K562 (cell line): ENCODE data around the gene PPP1R1C. TPM values are rescaled to one million over a fixed set of nuclear protein-coding genes. Genes with fewer than 3 reads are reported as not detected.

ENCODE experiments used
- ATAC-seq: fragments of 200-7000 bp; cut with Tn5 transposase; 3 replicates; pipeline ENCODE4 v1.9.1; 2020; ENCODE audit warnings: moderate library complexity
- BruUV-seq: library from RNA; stranded (reverse); fragments of 400-500 nt; replicated peaks from 2 replicates; lab custom pipeline; 2021; lab: Mats Ljungman, UMichigan
- CTCF ChIA-PET: fragments of 300-600 bp; formaldehyde crosslinking; extraction: SDS; loops from one replicate; lab custom pipeline; 2021; ENCODE audit warnings: low intra/inter-chr PET ratio; lab: Yijun Ruan, JAX
- POLR2A ChIA-PET: fragments of 300-600, 350-650 bp; sonication (Branson Sonifier 250); formaldehyde crosslinking; extraction: SDS; loops from one replicate; lab custom pipeline; 2021; ENCODE audit warnings: antibody characterized with exemption, inconsistent platforms; lab: Yijun Ruan, JAX
- DNase-seq, 4 experiments: peaks; one replicate each; pipeline versions ENCODE4 v3.0.0 to v3.0.0-alpha.2; 2011 to 2018; ENCODE audit warnings: low spot score in 3 of 4, mixed read lengths in 3 of 4; ENCODE audit errors: extremely low read depth in 1 of 4
- FAIRE-seq: peaks from 2 replicates; lab custom pipeline; 2011; peaks lifted over from hg19 to GRCh38; lab: Jason Lieb, UNC
- H2AFZ ChIP-seq: 2 replicates; pipeline ENCODE4 v1.6.0; 2011; ENCODE audit warnings: low read depth, low read length, control low read depth, inconsistent platforms
- H3K27ac ChIP-seq: fragments of 200-600 bp; 3 replicates; pipeline ENCODE4 v1.8.0; 2011; ENCODE audit warnings: low read depth, mild to moderate bottlenecking, control low read depth, inconsistent platforms, low read length, moderate library complexity, mixed read lengths; ENCODE audit errors: extremely low read depth
- H3K27me3 ChIP-seq, 2 experiments: fragments of 300-600 bp in 1 of 2; 2 replicates in 1 of 2; 3 replicates in 1 of 2; pipeline versions ENCODE4 v1.6.0 to v1.8.0; 2011; ENCODE audit warnings: inconsistent platforms in 2 of 2, low read length in 2 of 2, mild to moderate bottlenecking in 1 of 2, mixed read lengths in 1 of 2, moderate library complexity in 1 of 2; ENCODE audit not compliant: control insufficient read depth in 2 of 2, insufficient read depth in 2 of 2
- H3K36me3 ChIP-seq: fragments of 300-600 bp; 3 replicates; pipeline ENCODE4 v1.8.0; 2011; ENCODE audit warnings: mild to moderate bottlenecking, low read length, inconsistent platforms; ENCODE audit not compliant: control insufficient read depth, insufficient read depth
- H3K4me1 ChIP-seq, 2 experiments: fragments of 200-600 bp in 1 of 2; replicated peaks in 1 of 2; 2 replicates in 1 of 2; 3 replicates in 1 of 2; pipeline versions ENCODE4 v1.5.1 to v1.8.0; 2011; ENCODE audit warnings: inconsistent platforms in 2 of 2, low read length in 2 of 2, mild to moderate bottlenecking in 1 of 2, mixed read lengths in 1 of 2, moderate library complexity in 1 of 2; ENCODE audit not compliant: control insufficient read depth in 2 of 2, insufficient read depth in 2 of 2
- H3K4me2 ChIP-seq: 2 replicates; pipeline ENCODE4 v1.6.1; 2011; ENCODE audit warnings: low read length, control low read depth, inconsistent platforms, mixed read lengths; ENCODE audit not compliant: insufficient read depth
- H3K4me3 ChIP-seq: fragments of 200-600 bp; sonication (generic), shearing (Covaris generic); 2 replicates; pipeline ENCODE4 v1.5.1; 2016; ENCODE audit warnings: control low read depth, inconsistent platforms
- H3K79me2 ChIP-seq: fragments of 200-600 bp; 3 replicates; pipeline ENCODE4 v1.8.0; 2011; ENCODE audit warnings: low read length, inconsistent platforms; ENCODE audit not compliant: control insufficient read depth, insufficient read depth
- H3K9ac ChIP-seq, 2 experiments: 2 replicates each; pipeline versions ENCODE4 v1.6.0 to v1.6.1; 2011; ENCODE audit warnings: low read depth in 2 of 2, low read length in 2 of 2, control low read depth in 1 of 2, inconsistent platforms in 1 of 2, mild to moderate bottlenecking in 1 of 2, mixed read lengths in 1 of 2; ENCODE audit not compliant: insufficient read depth in 1 of 2
- H3K9me1 ChIP-seq: one replicate; pipeline ENCODE4 v1.6.0; 2011; ENCODE audit warnings: inconsistent platforms, mild to moderate bottlenecking, low read length, moderate library complexity; ENCODE audit not compliant: control insufficient read depth, insufficient read depth
- H3K9me3 ChIP-seq: replicated peaks from 2 replicates; pipeline ENCODE4 v1.5.1; 2011; ENCODE audit warnings: low read depth, low read length, inconsistent platforms; ENCODE audit not compliant: control insufficient read depth, insufficient read depth
- H4K20me1 ChIP-seq: replicated peaks from 2 replicates; pipeline ENCODE4 v1.6.1; 2011; ENCODE audit warnings: low read length, inconsistent platforms, mixed read lengths; ENCODE audit not compliant: control insufficient read depth, insufficient read depth
- ARHGAP35 ChIP-seq: fragments of 450-650 bp; IDR thresholded peaks from 2 replicates; pipeline ENCODE4 v1.6.1; 2018; ENCODE audit not compliant: partially characterized antibody
- NFYB ChIP-seq: IDR thresholded peaks from 2 replicates; pipeline ENCODE4 v1.6.1; 2011; ENCODE audit warnings: mild to moderate bottlenecking, moderate library complexity; ENCODE audit not compliant: insufficient read length; ENCODE audit errors: extremely low read depth
- XRCC4 ChIP-seq: IDR thresholded peaks from one replicate; pipeline ENCODE4 v1.6.1; 2011; ENCODE audit not compliant: insufficient read depth, insufficient read length; ENCODE audit errors: extremely low read depth
- ZNF561 ChIP-seq: fragments of 450-650 bp; formaldehyde crosslinking; conservative IDR thresholded peaks from 2 replicates; pipeline ENCODE4 v1.4.0; 2020; ENCODE audit warnings: mild to moderate bottlenecking, moderate library complexity
- ZNF785 ChIP-seq: fragments of 250-450 bp; sonication (Bioruptor Pico); IDR thresholded peaks from 2 replicates; pipeline ENCODE4 v1.4.0; 2020; ENCODE audit warnings: mild to moderate bottlenecking
- WGBS: fragments of 100-300 bp; shearing (Covaris generic); methylation state at CpG from one replicate; pipeline ENCODE4 v1.1.6; 2016; ENCODE audit warnings: low coverage, mixed read lengths; ENCODE audit not compliant: insufficient coverage; ENCODE audit errors: missing lambda C conversion rate; 5-methylcytosine and 5-hydroxymethylcytosine counted together
- in situ Hi-C: fragments of 300-500 bp; cut with MboI; formaldehyde crosslinking; loops from 4 replicates; pipeline ENCODE4 v1.15.0; 2018; ENCODE audit warnings: inconsistent platforms, mixed read lengths
- intact Hi-C: fragments of 100-400 bp; cut with micrococcal nuclease; formaldehyde crosslinking; loops from 2 replicates; pipeline ENCODE4 v1.14.2; 2022
- polyA plus RNA-seq, 8 experiments: library from polyadenylated mRNA; depleted of rRNA in 4 of 8; stranded (reverse) in 5 of 8; unstranded in 3 of 8; fragments of >200 nt; fragmentation: Nextera tagmentation in 2 of 8; fragmentation: Illumina TruSeq in 1 of 8; extraction: Ambion mirVana in 2 of 8; extraction: Trizol in 1 of 8; gene quantifications; 2 replicates each; pipeline versions ENCODE4 v1.2.1 to v1.2.3, GENCODE V29; 2011 to 2014; ENCODE audit warnings: inconsistent platforms in 1 of 8, missing spikeins in 1 of 8
- total RNA-seq, 7 experiments: library from RNA; depleted of rRNA in 6 of 7; stranded (reverse); fragments of >200 nt in 6 of 7; fragmentation: Illumina TruSeq in 2 of 7; extraction: Trizol in 2 of 7; gene quantifications; 2 replicates each; pipeline versions ENCODE4 v1.2.1 to v1.2.3, GENCODE V29; 2011 to 2021; ENCODE audit warnings: low replicate concordance in 1 of 7
- TF ChIP-seq, protein P1 (sequence below): sonication (generic); IDR thresholded peaks from 2 replicates; pipeline ENCODE4 v1.6.1; 2016
- TF ChIP-seq, protein P2 (sequence below): fragments of 250-450 bp; sonication (Bioruptor Pico); IDR thresholded peaks from 2 replicates; pipeline ENCODE4 v1.8.0; 2021; ENCODE audit warnings: moderate library complexity, mild to moderate bottlenecking, inconsistent platforms
- TF ChIP-seq, protein P3 (sequence below): fragments of 450-650 bp; IDR thresholded peaks from 2 replicates; pipeline ENCODE4 v1.6.1; 2016; ENCODE audit warnings: antibody characterized with exemption
- TF ChIP-seq, protein P4 (sequence below): fragments of 450-650 bp; formaldehyde crosslinking; IDR thresholded peaks from 2 replicates; pipeline ENCODE4 v1.4.0; 2020; ENCODE audit warnings: mild to moderate bottlenecking
- TF ChIP-seq, protein P5 (sequence below), 2 experiments: fragments of 450-650 bp; IDR thresholded peaks; 2 replicates each; pipeline ENCODE4 v1.6.1; 2018; ENCODE audit warnings: mild to moderate bottlenecking in 2 of 2, low read depth in 1 of 2; ENCODE audit not compliant: partially characterized antibody in 2 of 2
- TF ChIP-seq, protein P6 (sequence below): sonication (generic); formaldehyde crosslinking; IDR thresholded peaks from 2 replicates; pipeline ENCODE4 v1.8.0; 2023; ENCODE audit warnings: mild to moderate bottlenecking, missing genetic modification reagents

The PPP1R1C gene
- total and polyA plus RNA-seq, 9 of the 15 experiments (the other 6 are each of a cell fraction or from before 2014, with no cell fraction given), result 0.09 to 0.64 (median 0.40) TPM; not detected in 2

DNA sequence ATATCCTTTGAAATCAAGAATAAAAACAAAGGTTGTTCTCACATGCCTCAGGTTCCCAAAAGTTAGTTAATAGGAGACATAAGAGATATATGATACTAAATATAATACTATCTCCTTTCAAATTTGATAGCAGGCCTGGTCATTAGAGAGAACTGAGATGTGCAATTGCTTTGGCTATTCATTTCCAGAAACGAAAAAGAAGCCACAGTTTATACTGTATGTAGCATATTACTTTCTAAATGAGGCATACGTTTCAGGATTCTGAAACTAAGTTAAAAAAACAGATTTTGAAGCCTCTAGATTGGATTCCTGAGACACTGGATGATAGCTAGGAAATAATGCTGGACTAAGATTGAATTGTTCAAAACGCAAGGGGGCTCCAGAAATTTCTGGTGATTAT, 7.1 kb downstream of the PPP1R1C start:
- H3K4me1 ChIP-seq, result no peaks in the 10 kb centered on the region
- H2AFZ ChIP-seq, result no peak overlapping the region
- H3K9ac ChIP-seq, result no peak overlapping the region
- POLR2A ChIA-PET, result no interaction called here
- no peak overlapping the region for H3K4me2 ChIP-seq
- no peaks in the 10 kb centered on the region for H3K79me2 ChIP-seq
- no peak for ATAC-seq
- in situ Hi-C loops (no loop called here), intact Hi-C loops (no loop called here)
- no peak for DNase-seq
- H3K9me3 ChIP-seq, result no peaks in the 10 kb centered on the region
- no peaks in the 10 kb centered on the region for H4K20me1 ChIP-seq
- no peaks in the 10 kb centered on the region for H3K27me3 ChIP-seq
- H3K36me3 ChIP-seq, result no peaks in the 10 kb centered on the region
- H3K27ac ChIP-seq, result no peak overlapping the region
- no peak for FAIRE-seq
- WGBS, result 1% methylated on average over 3 of the region's 3 CpGs
- no TSS peak for BruUV-seq
- CTCF ChIA-PET, result no interaction called here
- H3K4me3 ChIP-seq, result no peak overlapping the region
- no peaks in the 10 kb centered on the region for H3K9me1 ChIP-seq
- TF ChIP-seq ARHGAP35 (no peak), ZNF561 (CRISPR knock-in tag) (no peak), ZNF785 (no peak), NFYB (no peak), XRCC4 (no peak)
- TF ChIP-seq, protein P1, sequence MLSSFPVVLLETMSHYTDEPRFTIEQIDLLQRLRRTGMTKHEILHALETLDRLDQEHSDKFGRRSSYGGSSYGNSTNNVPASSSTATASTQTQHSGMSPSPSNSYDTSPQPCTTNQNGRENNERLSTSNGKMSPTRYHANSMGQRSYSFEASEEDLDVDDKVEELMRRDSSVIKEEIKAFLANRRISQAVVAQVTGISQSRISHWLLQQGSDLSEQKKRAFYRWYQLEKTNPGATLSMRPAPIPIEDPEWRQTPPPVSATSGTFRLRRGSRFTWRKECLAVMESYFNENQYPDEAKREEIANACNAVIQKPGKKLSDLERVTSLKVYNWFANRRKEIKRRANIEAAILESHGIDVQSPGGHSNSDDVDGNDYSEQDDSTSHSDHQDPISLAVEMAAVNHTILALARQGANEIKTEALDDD, result no peak
- TF ChIP-seq, protein P2, sequence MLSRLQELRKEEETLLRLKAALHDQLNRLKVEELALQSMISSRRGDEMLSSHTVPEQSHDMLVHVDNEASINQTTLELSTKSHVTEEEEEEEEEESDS (CRISPR knock-in tag), result no peak
- TF ChIP-seq, protein P3, sequence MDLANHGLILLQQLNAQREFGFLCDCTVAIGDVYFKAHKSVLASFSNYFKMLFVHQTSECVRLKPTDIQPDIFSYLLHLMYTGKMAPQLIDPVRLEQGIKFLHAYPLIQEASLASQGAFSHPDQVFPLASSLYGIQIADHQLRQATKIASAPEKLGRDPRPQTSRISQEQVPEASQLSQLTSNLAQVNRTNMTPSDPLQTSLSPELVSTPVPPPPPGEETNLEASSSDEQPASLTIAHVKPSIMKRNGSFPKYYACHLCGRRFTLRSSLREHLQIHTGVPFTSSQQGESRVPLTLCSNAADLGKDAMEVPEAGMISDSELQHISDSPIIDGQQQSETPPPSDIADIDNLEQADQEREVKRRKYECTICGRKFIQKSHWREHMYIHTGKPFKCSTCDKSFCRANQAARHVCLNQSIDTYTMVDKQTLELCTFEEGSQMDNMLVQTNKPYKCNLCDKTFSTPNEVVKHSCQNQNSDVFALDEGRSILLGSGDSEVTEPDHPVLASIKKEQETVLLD, result no peak
- TF ChIP-seq, protein P4, sequence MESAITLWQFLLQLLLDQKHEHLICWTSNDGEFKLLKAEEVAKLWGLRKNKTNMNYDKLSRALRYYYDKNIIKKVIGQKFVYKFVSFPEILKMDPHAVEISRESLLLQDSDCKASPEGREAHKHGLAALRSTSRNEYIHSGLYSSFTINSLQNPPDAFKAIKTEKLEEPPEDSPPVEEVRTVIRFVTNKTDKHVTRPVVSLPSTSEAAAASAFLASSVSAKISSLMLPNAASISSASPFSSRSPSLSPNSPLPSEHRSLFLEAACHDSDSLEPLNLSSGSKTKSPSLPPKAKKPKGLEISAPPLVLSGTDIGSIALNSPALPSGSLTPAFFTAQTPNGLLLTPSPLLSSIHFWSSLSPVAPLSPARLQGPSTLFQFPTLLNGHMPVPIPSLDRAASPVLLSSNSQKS, result no peak
- TF ChIP-seq, protein P5, sequence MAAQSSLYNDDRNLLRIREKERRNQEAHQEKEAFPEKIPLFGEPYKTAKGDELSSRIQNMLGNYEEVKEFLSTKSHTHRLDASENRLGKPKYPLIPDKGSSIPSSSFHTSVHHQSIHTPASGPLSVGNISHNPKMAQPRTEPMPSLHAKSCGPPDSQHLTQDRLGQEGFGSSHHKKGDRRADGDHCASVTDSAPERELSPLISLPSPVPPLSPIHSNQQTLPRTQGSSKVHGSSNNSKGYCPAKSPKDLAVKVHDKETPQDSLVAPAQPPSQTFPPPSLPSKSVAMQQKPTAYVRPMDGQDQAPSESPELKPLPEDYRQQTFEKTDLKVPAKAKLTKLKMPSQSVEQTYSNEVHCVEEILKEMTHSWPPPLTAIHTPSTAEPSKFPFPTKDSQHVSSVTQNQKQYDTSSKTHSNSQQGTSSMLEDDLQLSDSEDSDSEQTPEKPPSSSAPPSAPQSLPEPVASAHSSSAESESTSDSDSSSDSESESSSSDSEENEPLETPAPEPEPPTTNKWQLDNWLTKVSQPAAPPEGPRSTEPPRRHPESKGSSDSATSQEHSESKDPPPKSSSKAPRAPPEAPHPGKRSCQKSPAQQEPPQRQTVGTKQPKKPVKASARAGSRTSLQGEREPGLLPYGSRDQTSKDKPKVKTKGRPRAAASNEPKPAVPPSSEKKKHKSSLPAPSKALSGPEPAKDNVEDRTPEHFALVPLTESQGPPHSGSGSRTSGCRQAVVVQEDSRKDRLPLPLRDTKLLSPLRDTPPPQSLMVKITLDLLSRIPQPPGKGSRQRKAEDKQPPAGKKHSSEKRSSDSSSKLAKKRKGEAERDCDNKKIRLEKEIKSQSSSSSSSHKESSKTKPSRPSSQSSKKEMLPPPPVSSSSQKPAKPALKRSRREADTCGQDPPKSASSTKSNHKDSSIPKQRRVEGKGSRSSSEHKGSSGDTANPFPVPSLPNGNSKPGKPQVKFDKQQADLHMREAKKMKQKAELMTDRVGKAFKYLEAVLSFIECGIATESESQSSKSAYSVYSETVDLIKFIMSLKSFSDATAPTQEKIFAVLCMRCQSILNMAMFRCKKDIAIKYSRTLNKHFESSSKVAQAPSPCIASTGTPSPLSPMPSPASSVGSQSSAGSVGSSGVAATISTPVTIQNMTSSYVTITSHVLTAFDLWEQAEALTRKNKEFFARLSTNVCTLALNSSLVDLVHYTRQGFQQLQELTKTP (IDR thresholded peaks at IDR 0.05; ENCODE audit: low read depth in 1 of 2, partially characterized antibody in 2 of 2), result no peak
- TF ChIP-seq, protein P6, sequence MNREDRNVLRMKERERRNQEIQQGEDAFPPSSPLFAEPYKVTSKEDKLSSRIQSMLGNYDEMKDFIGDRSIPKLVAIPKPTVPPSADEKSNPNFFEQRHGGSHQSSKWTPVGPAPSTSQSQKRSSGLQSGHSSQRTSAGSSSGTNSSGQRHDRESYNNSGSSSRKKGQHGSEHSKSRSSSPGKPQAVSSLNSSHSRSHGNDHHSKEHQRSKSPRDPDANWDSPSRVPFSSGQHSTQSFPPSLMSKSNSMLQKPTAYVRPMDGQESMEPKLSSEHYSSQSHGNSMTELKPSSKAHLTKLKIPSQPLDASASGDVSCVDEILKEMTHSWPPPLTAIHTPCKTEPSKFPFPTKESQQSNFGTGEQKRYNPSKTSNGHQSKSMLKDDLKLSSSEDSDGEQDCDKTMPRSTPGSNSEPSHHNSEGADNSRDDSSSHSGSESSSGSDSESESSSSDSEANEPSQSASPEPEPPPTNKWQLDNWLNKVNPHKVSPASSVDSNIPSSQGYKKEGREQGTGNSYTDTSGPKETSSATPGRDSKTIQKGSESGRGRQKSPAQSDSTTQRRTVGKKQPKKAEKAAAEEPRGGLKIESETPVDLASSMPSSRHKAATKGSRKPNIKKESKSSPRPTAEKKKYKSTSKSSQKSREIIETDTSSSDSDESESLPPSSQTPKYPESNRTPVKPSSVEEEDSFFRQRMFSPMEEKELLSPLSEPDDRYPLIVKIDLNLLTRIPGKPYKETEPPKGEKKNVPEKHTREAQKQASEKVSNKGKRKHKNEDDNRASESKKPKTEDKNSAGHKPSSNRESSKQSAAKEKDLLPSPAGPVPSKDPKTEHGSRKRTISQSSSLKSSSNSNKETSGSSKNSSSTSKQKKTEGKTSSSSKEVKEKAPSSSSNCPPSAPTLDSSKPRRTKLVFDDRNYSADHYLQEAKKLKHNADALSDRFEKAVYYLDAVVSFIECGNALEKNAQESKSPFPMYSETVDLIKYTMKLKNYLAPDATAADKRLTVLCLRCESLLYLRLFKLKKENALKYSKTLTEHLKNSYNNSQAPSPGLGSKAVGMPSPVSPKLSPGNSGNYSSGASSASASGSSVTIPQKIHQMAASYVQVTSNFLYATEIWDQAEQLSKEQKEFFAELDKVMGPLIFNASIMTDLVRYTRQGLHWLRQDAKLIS (CRISPR knock-in tag), result no peak
